Measurements from ENCODE around the gene DNAJC15. TPM values are rescaled to one million over a fixed set of nuclear protein-coding genes. Genes with fewer than 3 reads are reported as not detected.
A peak's percentile ranks its signal among the peaks of the same experiment; 100 is the strongest.
"Not testable (repeated sequence)": the region's sequence is repeated elsewhere in the genome, so short reads cannot be mapped to it uniquely, and the experiment has no call there.

Gene DNAJC15
- polyA plus RNA-seq, 1 donor (not counting 4 experiments of a cell fraction or from before 2014, with no cell fraction given) = 38.5 TPM

GRCh38 chr13:42990291-42991232 is 32.8 kb upstream of the DNAJC15 start:
- H3K4me3 ChIP-seq (ENCODE audit: control insufficient read depth in 2 of 3, extremely low read depth in 1 of 3, insufficient read depth in 2 of 3, low read depth in 1 of 3, low read length in 3 of 3) = peak overlapping the region in 2 of 3 experiments; percentile 22 to 47

GRCh38 chr13:42991233-42991897 is 32.0 kb upstream of the DNAJC15 start:
- FAIRE-seq = not testable (repeated sequence)

More at GRCh38 chr13:42990291-42991232, 32.8 kb upstream of the DNAJC15 start:
- no peak for DNase-seq (ENCODE audit: low read depth, low spot score)
- H4K20me1 ChIP-seq (ENCODE audit: control insufficient read depth, extremely low read depth, insufficient read depth, low read length) = no peaks in the 10 kb centered on the region
- no peaks in the 10 kb centered on the region for H3K27me3 ChIP-seq (ENCODE audit: control insufficient read depth, extremely low read depth, insufficient read depth, low read length)
- no peak for TF ChIP-seq CTCF (optimal IDR thresholded peaks at IDR 0.05 in 1 of 3, IDR thresholded peaks at IDR 0.05 in 1 of 3, conservative IDR thresholded peaks at IDR 0.05 in 1 of 3; ENCODE audit: extremely low read depth in 1 of 3, insufficient read depth in 2 of 3, low read length in 3 of 3)
- no peak for TF ChIP-seq EZH2 (IDR thresholded peaks at IDR 0.05; ENCODE audit: low read length)
- H3K4me2 ChIP-seq (ENCODE audit: control insufficient read depth, extremely low read depth, insufficient read depth, low read depth, low read length) = peak overlapping the region; percentile 65
- H3K27ac ChIP-seq (ENCODE audit: control insufficient read depth, insufficient read depth, low read length) = no peak overlapping the region
- H3K9me3 ChIP-seq (ENCODE audit: control insufficient read depth, low read depth, low read length) = no peaks in the 10 kb centered on the region
- no peak overlapping the region for H3K9ac ChIP-seq (ENCODE audit: control insufficient read depth, extremely low read depth, insufficient read depth, low read length)
- peaks cover 27% of the 10 kb centered on the region for H3K4me1 ChIP-seq (ENCODE audit: control insufficient read depth, extremely low read depth, insufficient read depth, low read length)
- no peaks in the 10 kb centered on the region for H3K36me3 ChIP-seq (ENCODE audit: control insufficient read depth in 2 of 2, extremely low read depth in 1 of 2, insufficient read depth in 2 of 2, low read length in 2 of 2)
- H3K9me1 ChIP-seq (ENCODE audit: control insufficient read depth, extremely low read depth, insufficient read depth, low read length) = no peaks in the 10 kb centered on the region
- H3K79me2 ChIP-seq (ENCODE audit: control insufficient read depth, insufficient read depth, low read length) = peaks cover 5% of the 10 kb centered on the region
- peak overlapping the region; percentile 12 for H2AFZ ChIP-seq (ENCODE audit: control insufficient read depth, low read length)
- dilution Hi-C loops (cut with MboI; ENCODE audit: extremely low pct_ligation_motif_present, low sequenced_read_pairs) = no loop called here
- FAIRE-seq = peak; percentile 67

More at GRCh38 chr13:42991233-42991897, 32.0 kb upstream of the DNAJC15 start:
- H3K9me1 ChIP-seq (ENCODE audit: control insufficient read depth, extremely low read depth, insufficient read depth, low read length); dilution Hi-C loops (cut with MboI; ENCODE audit: extremely low pct_ligation_motif_present, low sequenced_read_pairs); H3K9me3 ChIP-seq (ENCODE audit: control insufficient read depth, low read depth, low read length); H4K20me1 ChIP-seq (ENCODE audit: control insufficient read depth, extremely low read depth, insufficient read depth, low read length); DNase-seq (ENCODE audit: low read depth, low spot score); H3K27me3 ChIP-seq (ENCODE audit: control insufficient read depth, extremely low read depth, insufficient read depth, low read length); H3K79me2 ChIP-seq (ENCODE audit: control insufficient read depth, insufficient read depth, low read length); H3K36me3 ChIP-seq (ENCODE audit: control insufficient read depth in 2 of 2, extremely low read depth in 1 of 2, insufficient read depth in 2 of 2, low read length in 2 of 2): not testable (repeated sequence)
- Histone ChIP-seq H3K27ac (ENCODE audit: control insufficient read depth, insufficient read depth, low read length) (peak overlapping the region; percentile 73), H3K9ac (ENCODE audit: control insufficient read depth, extremely low read depth, insufficient read depth, low read length) (peak overlapping the region; percentile 85), H3K4me2 (ENCODE audit: control insufficient read depth, extremely low read depth, insufficient read depth, low read depth, low read length) (peak overlapping the region; percentile 65), H2AFZ (ENCODE audit: control insufficient read depth, low read length) (peak overlapping the region; percentile 60), H3K4me1 (ENCODE audit: control insufficient read depth, extremely low read depth, insufficient read depth, low read length) (peaks cover 28% of the 10 kb centered on the region), H3K4me3 (ENCODE audit: control insufficient read depth in 2 of 3, extremely low read depth in 1 of 3, insufficient read depth in 2 of 3, low read depth in 1 of 3, low read length in 3 of 3) (peak overlapping the region; percentile 36 to 59 (median 40))

Measured in keratinocyte (primary cell).